ENCODE data around the gene AIG1.
A peak's percentile ranks its signal among the peaks of the same experiment; 100 is the strongest.
"Not testable (repeated sequence)": the region's sequence is repeated elsewhere in the genome, so short reads cannot be mapped to it uniquely, and the experiment has no call there.

AIG1 gene

DNA sequence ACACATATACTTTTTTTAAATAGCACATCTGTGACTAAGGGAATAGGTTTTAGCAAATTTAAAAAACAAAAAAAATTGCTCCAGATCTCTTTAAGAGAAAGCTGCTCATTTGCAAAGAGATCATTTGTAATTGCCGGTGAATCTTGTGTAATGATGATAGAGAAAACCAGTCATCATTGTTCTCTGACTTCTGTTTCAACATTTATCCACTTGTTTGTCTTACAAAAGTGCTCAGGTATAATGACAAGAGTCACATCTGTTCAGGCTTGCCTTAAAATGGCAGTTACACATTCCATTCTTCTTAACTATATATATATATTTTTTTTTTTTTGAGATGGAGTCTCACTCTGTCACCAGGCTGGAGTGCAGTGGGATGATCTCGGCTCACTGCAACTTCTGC, 165.2 kb downstream of the AIG1 start:
- no peak for TF ChIP-seq TAF1 (IDR thresholded peaks at IDR 0.05; ENCODE audit: borderline replicate concordance, low read depth, low read length)
- no peak for TF ChIP-seq POLR2AphosphoS5 (IDR thresholded peaks at IDR 0.05; ENCODE audit: low read depth, low read length)
- TF ChIP-seq POLR2A (IDR thresholded peaks at IDR 0.05; ENCODE audit: low read depth, low read length) = no peak
- DNase-seq (ENCODE audit: insufficient read length) = no peak
- no peak for FAIRE-seq

DNA sequence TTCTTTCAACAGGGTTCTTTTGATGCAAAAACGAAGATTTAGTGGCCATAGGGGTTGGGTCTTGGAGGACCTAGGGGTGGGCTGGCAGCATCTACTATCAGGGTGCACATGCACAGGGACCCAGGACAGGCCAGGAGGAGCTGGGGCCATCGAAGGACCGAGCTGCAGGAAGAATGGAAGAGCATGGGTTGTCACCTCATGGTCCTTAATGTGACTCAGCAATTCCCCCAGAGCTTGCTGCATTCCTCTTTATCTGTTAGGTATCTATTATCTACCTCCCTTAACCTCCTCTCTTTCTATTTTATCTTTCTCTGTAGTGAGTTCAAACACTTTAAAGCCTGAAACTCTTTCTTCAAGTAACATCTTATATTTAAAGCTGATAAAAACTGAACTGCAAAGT, 167.0 kb downstream of the AIG1 start:
- no peak for FAIRE-seq
- TF ChIP-seq POLR2AphosphoS5 (IDR thresholded peaks at IDR 0.05; ENCODE audit: low read depth, low read length) (no peak), POLR2A (IDR thresholded peaks at IDR 0.05; ENCODE audit: low read depth, low read length) (no peak), TAF1 (IDR thresholded peaks at IDR 0.05; ENCODE audit: borderline replicate concordance, low read depth, low read length) (no peak)
- DNase-seq (ENCODE audit: insufficient read length) = no peak

- no peak for DNase-seq (ENCODE audit: insufficient read length)
- FAIRE-seq = no peak
- TF ChIP-seq POLR2AphosphoS5 (IDR thresholded peaks at IDR 0.05; ENCODE audit: low read depth, low read length) (no peak), POLR2A (IDR thresholded peaks at IDR 0.05; ENCODE audit: low read depth, low read length) (no peak), TAF1 (IDR thresholded peaks at IDR 0.05; ENCODE audit: borderline replicate concordance, low read depth, low read length) (no peak)
Observed at GRCh38 chr6:143229400-143229799, 168.7 kb downstream of the AIG1 start.

- FAIRE-seq (peak; percentile 67), DNase-seq (ENCODE audit: insufficient read length) (peak; percentile 16)
- TF ChIP-seq TAF1 (IDR thresholded peaks at IDR 0.05; ENCODE audit: borderline replicate concordance, low read depth, low read length) = no peak
- no peak for TF ChIP-seq POLR2A (IDR thresholded peaks at IDR 0.05; ENCODE audit: low read depth, low read length)
- TF ChIP-seq POLR2AphosphoS5 (IDR thresholded peaks at IDR 0.05; ENCODE audit: low read depth, low read length) = no peak
Observed at GRCh38 chr6:143232849-143233248, 172.2 kb downstream of the AIG1 start.

- no peak for FAIRE-seq
- DNase-seq (ENCODE audit: insufficient read length) = no peak
- TF ChIP-seq POLR2A (IDR thresholded peaks at IDR 0.05; ENCODE audit: low read depth, low read length) = no peak
- TF ChIP-seq POLR2AphosphoS5 (IDR thresholded peaks at IDR 0.05; ENCODE audit: low read depth, low read length) = no peak
- no peak for TF ChIP-seq TAF1 (IDR thresholded peaks at IDR 0.05; ENCODE audit: borderline replicate concordance, low read depth, low read length)
Observed at GRCh38 chr6:143233554-143234285, 173.0 kb downstream of the AIG1 start.

GRCh38 chr6:143234734-143235133, 174.0 kb downstream of the AIG1 start:
- no peak for TF ChIP-seq POLR2A (IDR thresholded peaks at IDR 0.05; ENCODE audit: low read depth, low read length)

DNA sequence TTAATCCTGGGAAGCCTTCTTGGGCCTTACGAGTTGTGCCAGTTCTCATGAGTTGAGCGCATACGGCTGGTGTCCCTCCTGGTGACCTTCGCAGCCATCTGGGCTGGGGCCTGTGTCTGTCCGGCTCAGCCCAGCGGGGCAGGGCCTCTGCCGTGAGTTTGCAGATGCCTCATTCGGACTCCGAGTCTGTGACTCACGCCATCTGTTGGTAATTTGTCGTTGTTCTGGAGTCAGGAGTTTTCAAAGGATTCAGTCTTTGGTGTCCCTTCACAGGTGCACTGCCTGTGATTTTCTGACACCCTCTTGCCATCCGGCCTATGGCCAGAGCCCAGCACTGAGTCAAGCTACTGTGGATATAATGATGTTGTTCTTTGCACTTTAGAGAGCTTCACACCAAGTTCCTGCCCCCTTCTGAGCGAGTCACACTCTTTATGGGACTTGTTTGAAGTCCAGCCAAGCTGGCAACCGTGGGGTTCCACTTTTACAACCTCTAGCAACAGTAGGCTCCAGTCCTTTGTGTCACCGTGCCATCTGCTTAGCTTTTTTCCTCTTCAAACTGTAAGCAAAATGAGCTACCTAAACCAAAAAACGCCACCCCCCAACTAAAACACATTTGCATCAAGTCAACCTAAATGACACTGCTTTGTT, 175.6 kb downstream of the AIG1 start:
- no peak for FAIRE-seq
- DNase-seq (ENCODE audit: insufficient read length) = no peak
- TF ChIP-seq POLR2A (IDR thresholded peaks at IDR 0.05; ENCODE audit: low read depth, low read length) (no peak), POLR2AphosphoS5 (IDR thresholded peaks at IDR 0.05; ENCODE audit: low read depth, low read length) (no peak), TAF1 (IDR thresholded peaks at IDR 0.05; ENCODE audit: borderline replicate concordance, low read depth, low read length) (no peak)

More at GRCh38 chr6:143234734-143235133, 174.0 kb downstream of the AIG1 start:
- FAIRE-seq = no peak
- DNase-seq (ENCODE audit: insufficient read length) = no peak

DNA sequence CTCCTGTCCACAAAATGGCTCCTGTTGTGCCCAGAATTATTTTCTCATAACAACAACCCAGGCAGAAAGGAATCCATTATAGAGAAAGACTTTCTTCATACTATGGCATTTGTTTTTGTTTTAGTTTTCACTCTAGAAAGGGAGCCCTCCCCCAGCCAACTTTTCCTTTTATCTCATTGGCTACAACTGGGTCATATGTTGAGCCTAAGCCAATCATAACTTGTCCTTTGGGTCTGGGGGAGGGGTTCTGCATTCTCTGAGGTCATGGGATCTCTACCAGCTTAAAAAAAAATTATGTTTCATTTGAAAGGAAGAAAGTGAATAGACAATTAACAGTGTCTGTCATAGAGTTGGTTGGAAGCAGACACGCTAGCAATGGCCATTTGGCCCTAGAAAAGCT, 177.6 kb downstream of the AIG1 start:
- no peak for TF ChIP-seq POLR2AphosphoS5 (IDR thresholded peaks at IDR 0.05; ENCODE audit: low read depth, low read length)
- TF ChIP-seq TAF1 (IDR thresholded peaks at IDR 0.05; ENCODE audit: borderline replicate concordance, low read depth, low read length) = no peak
- TF ChIP-seq POLR2A (IDR thresholded peaks at IDR 0.05; ENCODE audit: low read depth, low read length) = no peak
- DNase-seq (ENCODE audit: insufficient read length) = no peak
- no peak for FAIRE-seq

GRCh38 chr6:143241111-143241510, 180.4 kb downstream of the AIG1 start:
- no peak for TF ChIP-seq POLR2A (IDR thresholded peaks at IDR 0.05; ENCODE audit: low read depth, low read length)
- no peak for TF ChIP-seq POLR2AphosphoS5 (IDR thresholded peaks at IDR 0.05; ENCODE audit: low read depth, low read length)
- no peak for TF ChIP-seq TAF1 (IDR thresholded peaks at IDR 0.05; ENCODE audit: borderline replicate concordance, low read depth, low read length)
- no peak for DNase-seq (ENCODE audit: insufficient read length)
- no peak for FAIRE-seq

- FAIRE-seq (no peak), DNase-seq (ENCODE audit: insufficient read length) (no peak)
Observed at GRCh38 chr6:143241911-143242310, 181.2 kb downstream of the AIG1 start.

GRCh38 chr6:143243786-143244185, 183.1 kb downstream of the AIG1 start:
- DNase-seq (ENCODE audit: insufficient read length) (no peak), FAIRE-seq (no peak)
- TF ChIP-seq POLR2A (IDR thresholded peaks at IDR 0.05; ENCODE audit: low read depth, low read length) (no peak), POLR2AphosphoS5 (IDR thresholded peaks at IDR 0.05; ENCODE audit: low read depth, low read length) (no peak), TAF1 (IDR thresholded peaks at IDR 0.05; ENCODE audit: borderline replicate concordance, low read depth, low read length) (no peak)

More at GRCh38 chr6:143241911-143242310, 181.2 kb downstream of the AIG1 start:
- TF ChIP-seq POLR2AphosphoS5 (IDR thresholded peaks at IDR 0.05; ENCODE audit: low read depth, low read length) (no peak), POLR2A (IDR thresholded peaks at IDR 0.05; ENCODE audit: low read depth, low read length) (no peak), TAF1 (IDR thresholded peaks at IDR 0.05; ENCODE audit: borderline replicate concordance, low read depth, low read length) (no peak)

GRCh38 chr6:143245656-143246055, 185.0 kb downstream of the AIG1 start:
- FAIRE-seq = no peak

DNA sequence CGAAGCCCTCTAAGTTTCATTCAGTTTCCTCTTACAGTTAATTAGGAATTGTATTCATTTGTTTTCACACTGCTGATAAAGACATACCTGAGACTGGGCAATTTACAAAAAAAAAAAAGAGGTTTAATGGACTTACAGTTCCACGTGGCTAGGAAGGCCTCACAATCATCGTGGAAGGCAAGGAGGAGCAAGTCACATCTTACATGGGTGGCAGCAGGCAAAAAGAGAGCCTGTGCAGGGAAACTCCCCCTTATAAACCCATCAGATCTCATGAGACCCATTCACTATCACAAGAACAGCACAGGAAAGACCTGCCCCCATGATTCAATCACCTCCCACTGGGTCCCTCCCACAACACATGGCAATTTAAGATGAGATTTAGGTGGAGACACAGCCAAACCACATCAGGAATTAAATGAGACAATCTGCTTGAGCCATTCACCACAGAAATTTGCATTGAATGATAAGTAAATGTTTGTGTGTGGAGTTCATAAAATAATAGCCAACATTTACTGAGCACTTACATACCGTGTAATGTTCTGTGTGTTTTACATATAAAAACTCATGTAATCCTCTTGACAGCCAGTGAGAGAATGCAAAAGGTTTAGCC, 185.6 kb downstream of the AIG1 start:
- not testable (repeated sequence) for DNase-seq (ENCODE audit: insufficient read length); FAIRE-seq

More at GRCh38 chr6:143245656-143246055, 185.0 kb downstream of the AIG1 start:
- TF ChIP-seq TAF1 (IDR thresholded peaks at IDR 0.05; ENCODE audit: borderline replicate concordance, low read depth, low read length) = no peak
- no peak for TF ChIP-seq POLR2AphosphoS5 (IDR thresholded peaks at IDR 0.05; ENCODE audit: low read depth, low read length)
- TF ChIP-seq POLR2A (IDR thresholded peaks at IDR 0.05; ENCODE audit: low read depth, low read length) = no peak
- no peak for DNase-seq (ENCODE audit: insufficient read length)

Data from GM12892 (cell line).